Measurements from ENCODE around the gene AAMP.

GRCh38 chr2:218270721-218271486 lies 967 bp upstream of the AAMP start:
- TF ChIP-seq, protein P1, sequence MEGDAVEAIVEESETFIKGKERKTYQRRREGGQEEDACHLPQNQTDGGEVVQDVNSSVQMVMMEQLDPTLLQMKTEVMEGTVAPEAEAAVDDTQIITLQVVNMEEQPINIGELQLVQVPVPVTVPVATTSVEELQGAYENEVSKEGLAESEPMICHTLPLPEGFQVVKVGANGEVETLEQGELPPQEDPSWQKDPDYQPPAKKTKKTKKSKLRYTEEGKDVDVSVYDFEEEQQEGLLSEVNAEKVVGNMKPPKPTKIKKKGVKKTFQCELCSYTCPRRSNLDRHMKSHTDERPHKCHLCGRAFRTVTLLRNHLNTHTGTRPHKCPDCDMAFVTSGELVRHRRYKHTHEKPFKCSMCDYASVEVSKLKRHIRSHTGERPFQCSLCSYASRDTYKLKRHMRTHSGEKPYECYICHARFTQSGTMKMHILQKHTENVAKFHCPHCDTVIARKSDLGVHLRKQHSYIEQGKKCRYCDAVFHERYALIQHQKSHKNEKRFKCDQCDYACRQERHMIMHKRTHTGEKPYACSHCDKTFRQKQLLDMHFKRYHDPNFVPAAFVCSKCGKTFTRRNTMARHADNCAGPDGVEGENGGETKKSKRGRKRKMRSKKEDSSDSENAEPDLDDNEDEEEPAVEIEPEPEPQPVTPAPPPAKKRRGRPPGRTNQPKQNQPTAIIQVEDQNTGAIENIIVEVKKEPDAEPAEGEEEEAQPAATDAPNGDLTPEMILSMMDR (IDR thresholded peaks at IDR 0.05), result no peak
- peak in 1 of 2 donors; percentile 35 for TF ChIP-seq POLR2A (IDR thresholded peaks at IDR 0.05)

All from adrenal gland (tissue), 5 donors.